T-cell (primary cell): ENCODE results near the gene SNAI1. TPM values are rescaled to one million over a fixed set of nuclear protein-coding genes. Genes with fewer than 3 reads are reported as not detected.
A peak's percentile ranks its signal among the peaks of the same experiment; 100 is the strongest.

Experiments used
- ATAC-seq, 4 experiments: fragments of 200-7000 bp in 3 of 4; fragments of 150-1000 bp in 1 of 4; cut with Tn5 transposase; replicated peaks in 1 of 4; 1 replicate in 3 of 4; 2 replicates in 1 of 4; pipeline ENCODE4 v1.10.0; 2021; ENCODE audit warnings: moderate library complexity in 3 of 4, mild to moderate bottlenecking in 2 of 4, moderate number of reproducible peaks in 1 of 4
- CTCF ChIA-PET, 2 donors: fragments of 300-600 bp; sonication (Branson Sonifier 250); formaldehyde crosslinking; loops; one replicate each; lab custom pipeline; 2022; ENCODE audit warnings: antibody characterized with exemption in 2 of 2; lab: Charles Lee
- POLR2A ChIA-PET, 2 donors: fragments of 300-600 bp; sonication (Branson Sonifier 250); formaldehyde crosslinking; loops; one replicate each; lab custom pipeline; 2022; ENCODE audit warnings: antibody characterized with exemption in 2 of 2; lab: Charles Lee
- DNase-seq, 35 experiments: peaks; one replicate each; pipeline versions ENCODE4 v3.0.0 to v3.0.0-alpha.2; 2013 to 2023
- H3K27ac ChIP-seq: one replicate; pipeline ENCODE4 v1.5.1; 2013; ENCODE audit warnings: low read length
- H3K27me3 ChIP-seq, 2 experiments: replicated peaks in 1 of 2; 1 replicate in 1 of 2; 2 replicates in 1 of 2; pipeline versions ENCODE4 v1.6.1 to v1.7.0; 2013; ENCODE audit warnings: low read length in 1 of 2, mixed read lengths in 1 of 2; ENCODE audit not compliant: control insufficient read depth in 2 of 2, insufficient read depth in 2 of 2; ENCODE audit errors: extremely low read depth in 1 of 2
- H3K36me3 ChIP-seq, 2 donors: 1 replicate in 1 of 2; 2 replicates in 1 of 2; pipeline versions ENCODE4 v1.6.1 to v1.7.0; 2013; ENCODE audit warnings: low read length in 1 of 2; ENCODE audit not compliant: control insufficient read depth in 2 of 2, insufficient read depth in 1 of 2; ENCODE audit errors: extremely low read depth in 1 of 2
- H3K4me1 ChIP-seq, 2 experiments: 1 replicate in 1 of 2; 2 replicates in 1 of 2; pipeline versions ENCODE4 v1.6.1 to v1.7.0; 2013; ENCODE audit warnings: low read length in 2 of 2, mixed read lengths in 1 of 2; ENCODE audit not compliant: insufficient read depth in 2 of 2, control insufficient read depth in 1 of 2; ENCODE audit errors: extremely low read depth in 1 of 2
- H3K4me3 ChIP-seq, 2 donors: 1 replicate in 1 of 2; 2 replicates in 1 of 2; pipeline versions ENCODE4 v1.5.1 to v1.7.0; 2013; ENCODE audit warnings: mild to moderate bottlenecking in 2 of 2, low read length in 1 of 2, moderate library complexity in 1 of 2; ENCODE audit not compliant: control insufficient read depth in 1 of 2; ENCODE audit errors: extremely low read depth in 1 of 2
- H3K9me3 ChIP-seq: 2 replicates; pipeline ENCODE4 v1.7.0; 2013
- H3K27ac Mint-ChIP-seq, 2 donors: one replicate each; pipeline ENCODE4 v1.8.0; 2020 to 2021; ENCODE audit warnings: mild to moderate bottlenecking in 2 of 2, mixed read lengths in 2 of 2
- H3K27me3 Mint-ChIP-seq, 2 donors: one replicate each; pipeline ENCODE4 v1.8.0; 2021 to 2022; ENCODE audit warnings: mixed read lengths in 2 of 2
- H3K36me3 Mint-ChIP-seq: one replicate; pipeline ENCODE4 v1.8.0; 2021; ENCODE audit warnings: mixed read lengths
- H3K4me1 Mint-ChIP-seq, 3 donors: one replicate each; pipeline ENCODE4 v1.8.0; 2020 to 2022; ENCODE audit warnings: mixed read lengths in 3 of 3, mild to moderate bottlenecking in 1 of 3
- H3K4me3 Mint-ChIP-seq, 3 donors: one replicate each; pipeline ENCODE4 v1.8.0; 2020 to 2022; ENCODE audit warnings: mild to moderate bottlenecking in 3 of 3, mixed read lengths in 3 of 3, moderate library complexity in 3 of 3
- H3K9me3 Mint-ChIP-seq, 3 donors: one replicate each; pipeline ENCODE4 v1.8.0; 2020 to 2022; ENCODE audit warnings: mixed read lengths in 3 of 3
- WGBS: methylation state at CpG from one replicate; pipeline ENCODE4 v1.1.5; 2013; ENCODE audit warnings: missing lambda C conversion rate; ENCODE audit not compliant: insufficient coverage; 5-methylcytosine and 5-hydroxymethylcytosine counted together
- total RNA-seq, 35 experiments: library from RNA in 6 of 35; stranded (reverse) in 6 of 35; fragments of 120-200 nt in 1 of 35; gene quantifications; one replicate each; pipeline versions ENCODE4 v1.2.1 to v1.2.4 and lab custom pipeline; 2013 to 2026

Gene SNAI1
- total RNA-seq, 5 donors from 2014 or later (not counting 1 experiment from before 2014, with no cell fraction given), result 0.95 to 3.1 (median 1.3) TPM

GRCh38 chr20:49945701-49946477 lies 36.9 kb upstream of the SNAI1 start:
- no peak for ATAC-seq
- WGBS, result 100% methylated on average over 1 of the region's 10 CpGs
- Histone ChIP-seq H3K9me3 (no peaks in the 10 kb centered on the region), H3K27me3 (no peaks in the 10 kb centered on the region), H3K4me1 (peaks cover 0 to 5% of the 10 kb centered on the region in 2 experiments), H3K27ac (no peak overlapping the region), H3K4me3 (no peak overlapping the region), H3K36me3 (peaks cover 19 to 83% of the 10 kb centered on the region in 2 donors)
- DNase-seq, result no peak
- ChIA-PET CTCF (interaction anchor here (0.5 to 0.9 kb wide), 5 partner anchors 32 to 1197 kb away, joined by 3 to 7 read pairs (median 3); no protein-coding TSS in a partner anchor), POLR2A (interaction anchor here in 1 of 2 donors (1.0 kb wide), 1 partner anchor 9 kb away, joined by 8 read pairs; no protein-coding TSS in a partner anchor)
- H3K27me3 Mint-ChIP-seq, result no peaks in the 10 kb centered on the region
- H3K4me1 Mint-ChIP-seq, result peaks cover 14 to 32% (median 28%) of the 10 kb centered on the region in 3 donors
- H3K36me3 Mint-ChIP-seq, result peaks cover 52% of the 10 kb centered on the region
- no peaks in the 10 kb centered on the region for H3K9me3 Mint-ChIP-seq
- no peak overlapping the region for H3K4me3 Mint-ChIP-seq
- H3K27ac Mint-ChIP-seq, result no peak overlapping the region

GRCh38 chr20:49948178-49948577 lies 34.6 kb upstream of the SNAI1 start:
- WGBS, result 100% methylated on average over 1 of the region's 3 CpGs
- H3K27me3 ChIP-seq, result no peaks in the 10 kb centered on the region
- no peak overlapping the region for H3K27ac Mint-ChIP-seq

GRCh38 chr20:49948809-49949507 lies 33.8 kb upstream of the SNAI1 start:
- no peak overlapping the region for H3K27ac Mint-ChIP-seq
- no peaks in the 10 kb centered on the region for H3K9me3 ChIP-seq
- H3K9me3 Mint-ChIP-seq, result no peaks in the 10 kb centered on the region
- ChIA-PET POLR2A (interaction anchor here in 1 of 2 donors (0.5 kb wide), 1 partner anchor 1575 kb away, joined by 10 read pairs; no protein-coding TSS in a partner anchor), CTCF (no interaction called here)
- H3K4me3 ChIP-seq, result no peak overlapping the region
- 89% methylated on average over 9 of the region's 11 CpGs for WGBS
- H3K36me3 Mint-ChIP-seq, result peaks cover 50% of the 10 kb centered on the region
- H3K27ac ChIP-seq, result no peak overlapping the region
- H3K4me1 Mint-ChIP-seq, result peaks cover 6 to 13% (median 7%) of the 10 kb centered on the region in 3 donors
- ATAC-seq, result no peak
- H3K4me3 Mint-ChIP-seq, result no peak overlapping the region
- no peaks in the 10 kb centered on the region for H3K27me3 Mint-ChIP-seq
- no peaks in the 10 kb centered on the region for H3K4me1 ChIP-seq
- DNase-seq, result no peak
- H3K36me3 ChIP-seq, result peaks cover 12 to 91% of the 10 kb centered on the region in 2 donors
- no peaks in the 10 kb centered on the region for H3K27me3 ChIP-seq

More at GRCh38 chr20:49948178-49948577, 34.6 kb upstream of the SNAI1 start:
- DNase-seq (no peak), ATAC-seq (no peak)
- H3K4me3 Mint-ChIP-seq, result no peak overlapping the region
- ChIA-PET CTCF (interaction anchor here in 1 of 2 donors (0.6 kb wide), 2 partner anchors 10 to 135 kb away, joined by 3 to 4 read pairs; no protein-coding TSS in a partner anchor), POLR2A (no interaction called here)
- H3K4me1 Mint-ChIP-seq, result peaks cover 6 to 14% (median 9%) of the 10 kb centered on the region in 3 donors
- H3K36me3 Mint-ChIP-seq, result peaks cover 52% of the 10 kb centered on the region
- H3K9me3 ChIP-seq, result no peaks in the 10 kb centered on the region
- no peak overlapping the region for H3K27ac ChIP-seq
- no peaks in the 10 kb centered on the region for H3K9me3 Mint-ChIP-seq
- no peak overlapping the region for H3K4me3 ChIP-seq
- H3K27me3 Mint-ChIP-seq, result no peaks in the 10 kb centered on the region
- H3K36me3 ChIP-seq, result peaks cover 13 to 89% of the 10 kb centered on the region in 2 donors
- H3K4me1 ChIP-seq, result peaks cover 0 to under 1% of the 10 kb centered on the region in 2 experiments

GRCh38 chr20:49951151-49951550 lies 31.6 kb upstream of the SNAI1 start:
- Mint-ChIP-seq H3K27me3 (no peaks in the 10 kb centered on the region), H3K4me3 (no peak overlapping the region), H3K27ac (no peak overlapping the region)

GRCh38 chr20:49955167-49955566 lies 27.6 kb upstream of the SNAI1 start:
- CTCF ChIA-PET, result no interaction called here
- POLR2A ChIA-PET, result interaction anchor here in 1 of 2 donors (0.6 kb wide), 1 partner anchor 154 kb away, joined by 3 read pairs; no protein-coding TSS in a partner anchor
- H3K27me3 ChIP-seq, result no peaks in the 10 kb centered on the region
- Mint-ChIP-seq H3K4me1 (no peaks in the 10 kb centered on the region), H3K27me3 (no peaks in the 10 kb centered on the region), H3K36me3 (peaks cover 43% of the 10 kb centered on the region), H3K27ac (peak overlapping the region in 1 of 2 donors; percentile 12), H3K4me3 (no peak overlapping the region), H3K9me3 (no peaks in the 10 kb centered on the region)
- DNase-seq (no peak), ATAC-seq (peak in 2 of 4 experiments; percentile 11 to 22)
- no peak overlapping the region for H3K4me3 ChIP-seq
- no peaks in the 10 kb centered on the region for H3K4me1 ChIP-seq
- peaks cover 4 to 53% of the 10 kb centered on the region in 2 donors for H3K36me3 ChIP-seq
- no peak overlapping the region for H3K27ac ChIP-seq
- H3K9me3 ChIP-seq, result no peaks in the 10 kb centered on the region
- WGBS, result 100% methylated on average over 3 of the region's 3 CpGs

More at GRCh38 chr20:49951151-49951550, 31.6 kb upstream of the SNAI1 start:
- Histone ChIP-seq H3K27ac (no peak overlapping the region), H3K4me1 (no peaks in the 10 kb centered on the region), H3K27me3 (no peaks in the 10 kb centered on the region), H3K9me3 (no peaks in the 10 kb centered on the region), H3K36me3 (peaks cover 10 to 83% of the 10 kb centered on the region in 2 donors), H3K4me3 (no peak overlapping the region)
- ChIA-PET POLR2A (interaction anchor here in 1 of 2 donors (0.6 kb wide), 1 partner anchor 188 kb away, joined by 4 read pairs; no protein-coding TSS in a partner anchor), CTCF (interaction anchor here in 1 of 2 donors (0.7 kb wide), 1 partner anchor 1045 kb away, joined by 8 read pairs; no protein-coding TSS in a partner anchor)
- Mint-ChIP-seq H3K9me3 (no peaks in the 10 kb centered on the region), H3K36me3 (peaks cover 49% of the 10 kb centered on the region), H3K4me1 (peaks cover 2 to 6% (median 3%) of the 10 kb centered on the region in 3 donors)
- ATAC-seq (no peak), DNase-seq (no peak)
- 94% methylated on average over 3 of the region's 4 CpGs for WGBS
